Adrenal gland (tissue), 5 donors: Measurements from ENCODE around the gene AP2A2.

Source experiments
- CTCF ChIP-seq, 6 experiments: fragments of 450-650 bp in 4 of 6; fragments of 200-600 bp in 2 of 6; sonication (generic) in 1 of 6; IDR thresholded peaks; 1 replicate in 5 of 6; 2 replicates in 1 of 6; pipeline versions ENCODE4 v1.5.1 to v1.8.0; 2016 to 2021; ENCODE audit warnings: antibody characterized with exemption in 6 of 6, mild to moderate bottlenecking in 2 of 6, moderate library complexity in 1 of 6
- POLR2A ChIP-seq, 2 donors: fragments of 450-650 bp; IDR thresholded peaks; one replicate each; pipeline ENCODE4 v1.6.1; 2017; ENCODE audit warnings: antibody characterized with exemption in 2 of 2, mild to moderate bottlenecking in 2 of 2, moderate library complexity in 1 of 2
- donor health status: DM: no; HTN: no; CAD: no.

- TF ChIP-seq CTCF (IDR thresholded peaks at IDR 0.05) (no peak), POLR2A (IDR thresholded peaks at IDR 0.05) (no peak)
Observed at GRCh38 chr11:1034456-1035295, 109.0 kb downstream of the AP2A2 start.
